Vagina (tissue), 2 donors: ENCODE results near the gene NRAP.

Experiments used
- POLR2A ChIP-seq, 2 donors: fragments of 450-650 bp; IDR thresholded peaks; one replicate each; pipeline ENCODE4 v1.6.1; 2017; ENCODE audit warnings: antibody characterized with exemption in 2 of 2, mild to moderate bottlenecking in 2 of 2, moderate library complexity in 2 of 2
- TF ChIP-seq, protein P1 (sequence below), 3 experiments: fragments of 450-650 bp in 2 of 3; fragments of 200-600 bp in 1 of 3; sonication (generic) in 1 of 3; IDR thresholded peaks; one replicate each; pipeline ENCODE4 v1.5.1; 2017 to 2019; ENCODE audit warnings: antibody characterized with exemption in 3 of 3, mild to moderate bottlenecking in 2 of 3, moderate library complexity in 2 of 3

- TF ChIP-seq POLR2A (IDR thresholded peaks at IDR 0.05) = no peak
- TF ChIP-seq, protein P1, sequence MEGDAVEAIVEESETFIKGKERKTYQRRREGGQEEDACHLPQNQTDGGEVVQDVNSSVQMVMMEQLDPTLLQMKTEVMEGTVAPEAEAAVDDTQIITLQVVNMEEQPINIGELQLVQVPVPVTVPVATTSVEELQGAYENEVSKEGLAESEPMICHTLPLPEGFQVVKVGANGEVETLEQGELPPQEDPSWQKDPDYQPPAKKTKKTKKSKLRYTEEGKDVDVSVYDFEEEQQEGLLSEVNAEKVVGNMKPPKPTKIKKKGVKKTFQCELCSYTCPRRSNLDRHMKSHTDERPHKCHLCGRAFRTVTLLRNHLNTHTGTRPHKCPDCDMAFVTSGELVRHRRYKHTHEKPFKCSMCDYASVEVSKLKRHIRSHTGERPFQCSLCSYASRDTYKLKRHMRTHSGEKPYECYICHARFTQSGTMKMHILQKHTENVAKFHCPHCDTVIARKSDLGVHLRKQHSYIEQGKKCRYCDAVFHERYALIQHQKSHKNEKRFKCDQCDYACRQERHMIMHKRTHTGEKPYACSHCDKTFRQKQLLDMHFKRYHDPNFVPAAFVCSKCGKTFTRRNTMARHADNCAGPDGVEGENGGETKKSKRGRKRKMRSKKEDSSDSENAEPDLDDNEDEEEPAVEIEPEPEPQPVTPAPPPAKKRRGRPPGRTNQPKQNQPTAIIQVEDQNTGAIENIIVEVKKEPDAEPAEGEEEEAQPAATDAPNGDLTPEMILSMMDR (IDR thresholded peaks at IDR 0.05) = no peak
These were observed 119.4 kb downstream of the NRAP start for GRCh38 chr10:113544392-113544791.
